HT1080 (cell line): Measurements from ENCODE around the gene FKBP2. TPM values are rescaled to one million over a fixed set of nuclear protein-coding genes. Genes with fewer than 3 reads are reported as not detected.

Experiments
- DNase-seq: peaks from one replicate; pipeline ENCODE4 v3.0.0-alpha.2; 2015; ENCODE audit warnings: low read depth
- total RNA-seq: library from RNA; depleted of rRNA; stranded (reverse); fragments of >200 nt; shearing (Covaris generic); gene quantifications from 2 replicates; pipeline ENCODE4 v1.2.3, GENCODE V29; 2014

Gene FKBP2
- total RNA-seq, 1 experiment from 2014 or later, result 111 TPM

GRCh38 chr11:64248578-64248977 is 7.7 kb downstream of the FKBP2 start:
- DNase-seq, result no peak

GRCh38 chr11:64249038-64249437 is 8.1 kb downstream of the FKBP2 start:
- DNase-seq, result no peak

- DNase-seq, result no peak
Observed at GRCh38 chr11:64249563-64250414, 8.9 kb downstream of the FKBP2 start.

- no peak for DNase-seq
Observed at GRCh38 chr11:64250415-64251015, 9.6 kb downstream of the FKBP2 start.

GRCh38 chr11:64251016-64251752 is 10.3 kb downstream of the FKBP2 start, which contains the start of gene PLCB3:
TSS of gene PLCB3 (plus strand) at chr11:64251530. CDS start at chr11:64251650, 120 bp downstream.
- peak; percentile 23 for DNase-seq

GRCh38 chr11:64251753-64252002 is 10.8 kb downstream of the FKBP2 start:
- peak; percentile 6 for DNase-seq

GRCh38 chr11:64252003-64252872 is 11.3 kb downstream of the FKBP2 start:
- peak; percentile 22 for DNase-seq

- DNase-seq, result no peak
Observed at GRCh38 chr11:64253043-64253442, 12.1 kb downstream of the FKBP2 start.

GRCh38 chr11:64253481-64253880 is 12.6 kb downstream of the FKBP2 start:
- DNase-seq, result no peak

- no peak for DNase-seq
Observed at GRCh38 chr11:64254326-64254725, 13.4 kb downstream of the FKBP2 start.

GRCh38 chr11:64255135-64256128 is 14.5 kb downstream of the FKBP2 start:
- DNase-seq, result no peak

- DNase-seq, result no peak
Observed at GRCh38 chr11:64256300-64256699, 15.4 kb downstream of the FKBP2 start.

- no peak for DNase-seq
Observed at GRCh38 chr11:64258356-64258755, 17.5 kb downstream of the FKBP2 start.

- no peak for DNase-seq
Observed at GRCh38 chr11:64258946-64259532, 18.1 kb downstream of the FKBP2 start.

GRCh38 chr11:64259533-64260067 is 18.7 kb downstream of the FKBP2 start:
- DNase-seq, result no peak

GRCh38 chr11:64260147-64260708 is 19.3 kb downstream of the FKBP2 start:
- no peak for DNase-seq

- no peak for DNase-seq
Observed at GRCh38 chr11:64261556-64262080, 20.7 kb downstream of the FKBP2 start.

GRCh38 chr11:64262271-64263002 is 21.5 kb downstream of the FKBP2 start:
- DNase-seq, result no peak
